ENCODE results near the gene RASGRP2.

GRCh38 chr11:64751580-64751979, 7.6 kb upstream of the RASGRP2 start:
- TF ChIP-seq ZNF70 (CRISPR knock-in tag; IDR thresholded peaks at IDR 0.05) = no peak
- no peak for TF ChIP-seq ARNTL (CRISPR knock-in tag; IDR thresholded peaks at IDR 0.05; ENCODE audit: borderline replicate concordance, low read depth)
- TF ChIP-seq TCF4 (CRISPR knock-in tag; IDR thresholded peaks at IDR 0.05; ENCODE audit: borderline replicate concordance) = no peak
- TF ChIP-seq TOX (CRISPR knock-in tag; IDR thresholded peaks at IDR 0.05; ENCODE audit: borderline replicate concordance) = no peak
- no peak for TF ChIP-seq RARB (CRISPR knock-in tag; IDR thresholded peaks at IDR 0.05)
- no peak for TF ChIP-seq PPARA (CRISPR knock-in tag; IDR thresholded peaks at IDR 0.05; ENCODE audit: borderline replicate concordance)
- TF ChIP-seq CSDC2 (CRISPR knock-in tag; IDR thresholded peaks at IDR 0.05) = no peak

Measured in SK-N-SH treated with all-trans-retinoic acid at 6 μM for 48 hours (cell line).